HG02678 (cell line): ENCODE results near the gene POLD3.

Experiments used
- ATAC-seq: cut with Tn5 transposase; IDR thresholded peaks from one replicate; pipeline ENCODE4 v1.9.1; 2021; ENCODE audit warnings: mild to moderate bottlenecking, moderate library complexity; ENCODE audit not compliant: unreplicated experiment

The POLD3 gene

DNA sequence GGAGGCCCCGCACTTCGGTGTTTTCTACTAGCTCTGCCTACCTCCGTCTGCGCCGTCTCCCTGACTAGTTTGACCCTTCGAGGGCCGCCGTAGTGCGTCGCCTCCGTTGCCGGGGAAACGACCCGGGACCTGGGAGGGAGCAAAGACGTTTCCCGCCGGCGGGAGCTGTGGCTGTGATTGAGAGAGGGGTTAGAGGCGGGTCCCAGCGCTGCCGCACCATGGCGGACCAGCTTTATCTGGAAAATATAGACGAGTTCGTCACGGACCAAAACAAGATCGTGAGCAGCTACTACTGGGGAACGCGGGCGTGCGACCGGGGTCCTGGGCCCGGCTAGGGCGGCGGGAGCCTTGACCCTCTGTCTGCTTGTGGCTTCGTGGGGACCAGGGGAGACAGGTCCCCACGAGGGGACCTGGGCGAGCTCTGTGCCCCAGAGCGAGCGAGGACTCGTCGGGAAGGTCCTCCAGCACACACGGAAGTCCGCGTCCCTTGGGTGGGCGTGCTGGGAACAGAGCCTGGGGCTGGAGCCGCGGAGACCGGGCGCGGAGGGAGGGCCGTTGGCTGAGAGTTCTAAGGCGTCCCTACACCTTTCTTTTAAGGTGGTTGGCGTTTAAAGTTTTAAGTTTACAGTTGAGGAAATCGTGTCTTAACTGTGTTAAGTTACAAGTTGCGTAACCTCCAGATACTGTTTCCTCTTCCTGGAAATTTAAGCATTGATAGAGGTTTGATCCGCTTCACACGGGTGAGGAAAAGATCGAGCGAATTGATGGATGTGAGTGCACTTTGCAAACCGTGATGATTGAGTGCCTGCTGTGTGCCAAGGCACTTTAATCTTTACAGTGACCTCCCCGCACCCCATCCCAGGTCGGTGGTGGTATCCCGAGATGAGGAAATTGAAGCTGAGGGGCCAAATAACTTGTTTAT, at the start of gene POLD3:
Gene POLD3 (plus strand): TSS at position 142 of the 922 bp plus-strand sequence. CDS start 77 bp downstream, at position 219.
- peak; percentile 96 for ATAC-seq

GRCh38 chr11:74543991-74544390, 48.4 kb upstream of the POLD3 start:
- no peak for ATAC-seq

GRCh38 chr11:74546752-74547151, 45.6 kb upstream of the POLD3 start:
- ATAC-seq = no peak

DNA sequence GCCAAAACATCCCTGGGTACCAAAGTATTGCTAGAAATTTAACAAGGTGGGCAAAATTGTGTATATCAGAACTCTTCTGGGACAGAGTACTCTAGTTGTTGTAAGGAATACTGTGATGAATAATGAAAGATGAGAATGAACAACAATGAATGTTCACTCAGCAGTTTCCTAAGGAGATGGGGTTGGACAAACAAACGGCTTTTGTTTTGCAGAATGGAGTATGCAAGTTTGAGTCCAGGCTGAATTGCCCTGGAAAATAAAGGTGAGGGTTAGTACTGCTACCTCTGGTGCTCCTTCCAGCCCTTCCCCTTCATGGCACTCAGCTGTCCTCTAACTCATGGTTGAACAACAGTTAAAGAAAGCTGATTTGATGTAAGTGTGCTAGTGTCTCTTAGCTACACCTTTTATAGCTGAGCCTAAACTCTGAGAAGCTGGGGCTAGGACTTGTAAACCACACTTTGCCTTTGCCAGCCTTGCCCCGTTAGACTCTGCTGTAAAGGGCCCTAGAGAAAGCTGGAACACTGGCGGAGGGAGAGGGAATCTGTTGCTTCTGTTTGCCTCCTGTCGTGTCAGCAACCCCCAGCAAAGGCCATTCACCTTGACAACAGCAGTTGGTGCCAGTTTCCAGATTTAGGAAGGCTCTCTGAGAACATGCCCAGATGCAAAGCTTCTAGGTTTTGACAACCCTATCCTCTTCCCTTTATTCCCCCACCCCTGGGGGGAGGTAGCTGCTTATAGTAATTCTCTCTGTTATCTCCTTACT, 41.2 kb upstream of the POLD3 start:
- no peak for ATAC-seq

- no peak for ATAC-seq
Measured at GRCh38 chr11:74551754-74552145, 40.6 kb upstream of the POLD3 start.

DNA sequence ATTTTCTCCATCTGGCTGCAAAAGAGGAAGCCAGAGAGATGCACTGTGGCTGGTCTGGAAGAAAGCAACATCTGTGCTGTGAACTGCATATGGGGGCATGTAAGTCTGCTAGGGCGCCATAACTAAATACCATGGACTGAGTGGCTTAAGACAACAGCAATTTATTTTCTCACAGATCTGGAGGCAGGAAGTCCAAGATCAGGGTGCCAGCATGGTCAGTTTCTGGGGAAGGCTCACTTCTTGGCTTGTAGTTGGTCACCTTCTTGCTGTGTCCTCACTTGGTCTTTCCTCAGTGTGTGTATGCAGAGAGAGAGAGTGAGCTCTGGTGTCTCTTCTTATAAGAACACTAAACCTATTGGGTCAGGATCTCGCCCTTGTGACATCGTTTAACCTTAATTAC, 34.9 kb upstream of the POLD3 start:
- ATAC-seq = no peak

DNA sequence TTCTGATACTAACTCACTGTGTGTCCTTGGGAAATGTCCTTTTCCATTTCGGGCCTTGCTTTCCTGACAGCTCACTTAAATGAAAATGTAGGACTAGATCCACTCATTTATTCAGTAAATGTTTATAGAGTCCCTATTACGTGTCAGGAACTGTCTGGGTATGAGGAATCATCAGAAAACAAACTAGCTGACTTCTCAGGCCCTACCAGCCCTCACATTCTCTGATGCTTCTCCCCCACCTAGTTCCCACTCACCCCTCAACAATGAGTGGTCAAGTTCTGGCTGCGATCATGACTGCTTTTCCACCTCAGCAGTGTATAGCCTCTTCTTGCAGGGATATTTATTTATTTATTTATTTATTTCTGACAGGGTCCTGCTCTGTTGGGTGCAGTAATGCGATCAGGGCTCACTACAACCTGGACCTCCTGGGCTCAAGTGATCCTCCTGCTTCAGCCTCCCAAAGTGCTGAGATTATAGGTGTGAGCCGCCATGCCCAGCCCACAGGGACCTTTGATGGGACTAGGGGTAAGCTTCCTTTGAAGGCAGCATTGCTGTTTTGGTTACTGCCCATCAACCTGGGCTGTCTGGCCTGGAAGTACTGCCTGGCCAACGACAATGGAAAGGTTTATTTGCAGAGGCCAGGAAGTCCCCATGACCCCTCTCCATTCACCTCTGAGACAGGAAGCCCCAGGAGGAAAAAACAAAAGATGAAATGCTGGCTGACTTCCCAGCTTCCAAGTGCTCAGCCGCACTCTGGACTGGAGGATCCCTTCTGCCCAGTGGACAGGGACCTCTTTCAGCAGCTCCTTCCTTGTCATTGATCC, 33.1 kb upstream of the POLD3 start:
- no peak for ATAC-seq

DNA sequence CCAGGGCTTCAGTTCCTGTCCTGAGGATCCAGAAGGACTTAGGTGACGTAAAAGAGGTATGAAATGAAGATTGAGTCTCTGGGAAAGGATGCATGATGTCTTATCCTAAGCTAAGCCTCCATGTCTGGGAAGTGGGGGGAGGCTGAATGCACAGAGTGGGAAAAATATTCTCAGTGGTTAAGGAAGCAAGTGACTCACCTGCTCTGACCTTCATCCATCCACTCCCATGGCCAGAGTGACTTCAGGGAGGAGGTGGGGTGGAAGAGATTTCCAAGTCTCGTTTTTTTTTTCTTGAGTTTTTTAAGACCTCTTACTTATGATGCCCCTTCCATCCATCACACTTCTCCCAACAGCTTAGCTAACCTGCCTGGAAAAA, 32.5 kb upstream of the POLD3 start:
- no peak for ATAC-seq

- no peak for ATAC-seq
Measured at GRCh38 chr11:74566146-74566960, 26.0 kb upstream of the POLD3 start.

DNA sequence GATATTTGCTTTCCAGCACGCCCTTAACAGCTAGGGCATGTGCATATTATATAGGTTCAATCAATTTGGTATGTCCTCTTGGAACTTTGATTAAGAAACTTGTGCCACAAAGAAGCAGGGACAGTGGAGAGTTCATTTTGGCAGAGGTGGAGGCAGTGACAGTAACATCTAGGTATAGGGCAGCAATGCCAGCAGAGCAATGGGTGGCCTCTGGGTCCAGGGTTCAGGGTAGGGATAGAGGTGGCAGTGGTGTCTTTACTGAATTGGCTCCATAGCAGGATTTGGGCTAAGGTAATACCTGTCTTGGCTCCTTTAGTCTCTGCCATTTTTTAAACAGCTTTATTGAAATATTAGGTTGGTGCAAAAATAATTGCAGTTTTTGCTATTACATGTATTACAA, 24.4 kb upstream of the POLD3 start:
- ATAC-seq = no peak

- ATAC-seq = no peak
Measured at GRCh38 chr11:74570266-74571061, 21.9 kb upstream of the POLD3 start.

- no peak for ATAC-seq
Measured at GRCh38 chr11:74571062-74571399, 21.4 kb upstream of the POLD3 start.

DNA sequence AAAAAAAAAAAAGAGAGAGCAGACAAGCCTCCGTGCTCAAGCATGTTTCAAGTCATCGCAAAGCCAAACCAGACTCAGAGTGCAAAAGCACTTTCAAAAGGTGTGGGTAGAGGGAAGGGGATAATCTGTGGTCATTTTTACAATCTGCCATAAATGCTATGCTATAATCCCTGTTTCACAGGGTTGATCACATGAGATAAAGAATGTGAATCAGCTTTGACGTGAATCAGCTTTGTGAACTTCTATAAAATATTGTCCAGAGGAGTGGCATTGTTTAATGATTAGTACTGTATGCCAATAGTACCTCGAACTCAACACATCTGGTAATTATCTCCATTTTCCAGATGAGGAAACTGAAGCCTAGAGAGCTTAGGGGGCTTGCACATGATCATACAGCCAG, 20.0 kb upstream of the POLD3 start:
- no peak for ATAC-seq

GRCh38 chr11:74574563-74574962, 17.8 kb upstream of the POLD3 start:
- no peak for ATAC-seq

DNA sequence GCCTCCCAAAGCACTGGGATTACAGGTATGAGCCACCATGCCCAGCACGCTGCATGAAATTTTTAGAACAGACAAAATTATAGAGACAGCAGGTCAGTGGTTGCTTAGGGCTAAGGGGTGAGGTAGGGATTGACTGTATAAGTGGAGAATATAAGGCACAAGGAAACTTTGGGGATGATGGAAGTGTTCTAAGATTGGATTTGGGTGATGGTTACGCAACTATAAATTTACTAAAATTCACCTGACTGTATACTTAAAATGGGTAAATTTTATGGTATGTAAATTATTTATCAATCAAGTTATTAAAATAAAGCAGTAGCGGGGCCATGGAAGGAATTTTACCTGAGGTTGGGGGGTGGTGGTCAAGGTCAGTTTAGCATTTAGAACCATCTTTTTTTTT, 16.4 kb upstream of the POLD3 start:
- ATAC-seq = no peak

DNA sequence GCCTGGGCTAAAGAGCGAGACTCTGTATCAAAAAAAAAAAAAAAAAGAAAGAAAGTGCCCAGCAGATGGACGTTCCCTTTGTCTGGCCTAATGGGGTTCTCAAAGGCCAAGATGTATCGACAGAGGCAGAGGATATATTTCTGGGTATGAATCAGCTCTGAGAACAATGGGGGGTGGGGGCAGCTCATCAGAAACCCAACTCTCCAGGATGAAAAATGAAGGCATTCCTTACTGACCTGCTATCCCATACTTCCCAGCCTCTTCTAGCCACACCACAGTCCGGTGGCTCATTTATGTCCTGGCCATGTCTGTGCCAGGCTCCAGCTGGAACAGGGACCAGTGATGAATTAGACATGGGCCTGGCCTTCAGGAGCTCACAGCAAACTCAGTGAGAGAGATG, 15.2 kb upstream of the POLD3 start:
- no peak for ATAC-seq

DNA sequence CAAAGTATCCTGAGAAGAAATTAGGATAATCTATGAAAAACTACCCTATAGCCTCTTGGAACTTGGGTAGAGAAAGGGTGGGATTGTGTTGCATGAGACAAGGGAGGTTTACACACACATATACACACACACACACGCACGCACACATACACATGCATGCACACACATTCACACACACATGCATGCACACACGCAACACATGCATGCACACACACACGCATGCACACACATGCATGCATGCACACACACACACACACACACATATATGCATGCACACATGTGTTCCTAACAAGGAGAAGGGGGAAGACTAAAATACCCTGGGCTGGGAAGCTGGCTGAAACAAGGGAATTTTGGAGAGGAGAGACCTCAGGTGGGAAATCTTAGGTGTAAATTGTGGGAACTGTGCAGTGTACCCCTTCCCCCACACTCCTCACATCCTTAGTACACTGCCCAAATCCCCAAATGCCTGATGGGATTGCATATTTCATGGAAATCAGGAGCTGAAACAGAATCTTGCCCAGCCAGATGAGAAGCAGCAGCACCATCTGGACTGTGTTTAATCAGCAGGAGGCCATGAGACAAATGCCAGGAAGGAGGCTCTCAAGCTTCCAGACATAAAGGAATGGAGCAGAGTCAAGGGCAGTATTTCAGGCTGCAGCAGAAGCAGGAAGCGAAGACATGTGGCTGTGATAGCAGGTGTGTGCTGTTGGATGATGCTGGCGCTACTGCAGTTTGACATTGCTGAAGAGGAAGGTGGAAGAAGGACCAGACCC, 14.6 kb upstream of the POLD3 start:
- no peak for ATAC-seq

- no peak for ATAC-seq
Measured at GRCh38 chr11:74579577-74580270, 12.7 kb upstream of the POLD3 start.
